GM12878 (cell line): ENCODE data around the gene PRLH. TPM values are rescaled to one million over a fixed set of nuclear protein-coding genes. Genes with fewer than 3 reads are reported as not detected.

Experiments
- ATAC-seq: fragments of 200-7000 bp; cut with Tn5 transposase; 3 replicates; pipeline ENCODE4 v1.9.1; 2020; ENCODE audit warnings: mild to moderate bottlenecking, moderate library complexity
- BruUV-seq: library from RNA; stranded (reverse); fragments of 400-500 nt; replicated peaks from 2 replicates; lab custom pipeline; 2021; lab: Mats Ljungman, UMichigan
- CTCF ChIA-PET: fragments of 300-600 bp; sonication (Branson Sonifier 250); formaldehyde crosslinking; extraction: SDS; loops from one replicate; lab custom pipeline; 2021; ENCODE audit warnings: inconsistent platforms; lab: Yijun Ruan, JAX
- POLR2A ChIA-PET: fragments of 350-600 bp; formaldehyde crosslinking; extraction: SDS; loops from one replicate; lab custom pipeline; 2021; ENCODE audit warnings: inconsistent platforms; lab: Charles Lee
- RAD21 ChIA-PET: fragments of 300-600 bp; sonication (Branson Sonifier 250); formaldehyde crosslinking; loops from one replicate; lab custom pipeline; 2023; ENCODE audit warnings: antibody characterized with exemption; ENCODE audit not compliant: unreplicated experiment; lab: Charles Lee
- SMC1A ChIA-PET: fragments of 300-600 bp; sonication (Branson Sonifier 250); formaldehyde crosslinking; loops from one replicate; lab custom pipeline; 2023; ENCODE audit not compliant: unreplicated experiment, uncharacterized antibody; lab: Charles Lee
- DNase-seq: peaks from one replicate; pipeline ENCODE4 v3.0.0-alpha.2; 2011; ENCODE audit warnings: low read depth, low spot score
- FAIRE-seq: peaks from 3 replicates; lab custom pipeline; 2011; peaks lifted over from hg19 to GRCh38; lab: Jason Lieb, UNC
- H2AFZ ChIP-seq: 2 replicates; pipeline ENCODE4 v1.6.0; 2011; ENCODE audit warnings: low read depth, low read length, control low read depth; ENCODE audit not compliant: control insufficient read depth
- H3K27ac ChIP-seq: 2 replicates; pipeline ENCODE4 v1.5.1; 2011; ENCODE audit warnings: control low read depth; ENCODE audit not compliant: control insufficient read depth, insufficient read depth
- H3K27me3 ChIP-seq, 2 experiments: replicated peaks in 1 of 2; 2 replicates each; pipeline versions ENCODE4 v1.6.0 to v1.6.1; 2011; ENCODE audit warnings: low read length in 1 of 2; ENCODE audit not compliant: control insufficient read depth in 2 of 2, insufficient read depth in 2 of 2
- H3K36me3 ChIP-seq, 2 experiments: 2 replicates each; pipeline ENCODE4 v1.5.1; 2011; ENCODE audit warnings: low read length in 1 of 2; ENCODE audit not compliant: control insufficient read depth in 2 of 2, insufficient read depth in 2 of 2
- H3K4me1 ChIP-seq: 2 replicates; pipeline ENCODE4 v1.6.1; 2011; ENCODE audit warnings: mild to moderate bottlenecking, low read length, moderate library complexity, mixed read lengths; ENCODE audit not compliant: control insufficient read depth, insufficient read depth
- H3K4me2 ChIP-seq: 2 replicates; pipeline ENCODE4 v1.6.0; 2011; ENCODE audit warnings: control low read depth; ENCODE audit not compliant: control insufficient read depth, insufficient read depth
- H3K4me3 ChIP-seq: fragments of 200-600 bp; sonication (generic); 2 replicates; pipeline ENCODE4 v1.5.1; 2016
- H3K79me2 ChIP-seq: 2 replicates; pipeline ENCODE4 v1.6.0; 2011; ENCODE audit warnings: low read length; ENCODE audit not compliant: control insufficient read depth, insufficient read depth
- H3K9ac ChIP-seq: 2 replicates; pipeline ENCODE4 v1.8.0; 2011; ENCODE audit warnings: low read length, control low read depth, mixed read lengths; ENCODE audit not compliant: control insufficient read depth, insufficient read depth
- H3K9me3 ChIP-seq: replicated peaks from 3 replicates; pipeline ENCODE4 v1.5.1; 2011; ENCODE audit warnings: mild to moderate bottlenecking, low read length; ENCODE audit not compliant: control insufficient read depth, insufficient read depth
- H4K20me1 ChIP-seq: 2 replicates; pipeline ENCODE4 v1.6.0; 2011; ENCODE audit not compliant: control insufficient read depth, insufficient read depth
- ASH2L ChIP-seq: fragments of 300-600, 200-600 bp; sonication (generic); IDR thresholded peaks from 2 replicates; pipeline ENCODE4 v1.6.1; 2017; ENCODE audit warnings: low read depth, mild to moderate bottlenecking, borderline replicate concordance
- BHLHE40 ChIP-seq, 2 experiments: fragments of 450-650 bp in 1 of 2; IDR thresholded peaks; 2 replicates each; pipeline ENCODE4 v1.6.1; 2011 to 2017; ENCODE audit warnings: low read depth in 2 of 2, borderline replicate concordance in 1 of 2, improper control_type of control experiment in 1 of 2, low read length in 1 of 2, mild to moderate bottlenecking in 1 of 2
- CBFB ChIP-seq: IDR thresholded peaks from 2 replicates; pipeline ENCODE4 v1.6.1; 2016; ENCODE audit warnings: antibody characterized with exemption, low read depth
- MTA3 ChIP-seq: IDR thresholded peaks from 2 replicates; pipeline ENCODE4 v1.6.1; 2012; ENCODE audit warnings: low read length, inconsistent platforms, borderline replicate concordance
- RELB ChIP-seq: fragments of 450-650 bp; IDR thresholded peaks from 2 replicates; pipeline ENCODE4 v1.6.1; 2017; ENCODE audit warnings: low read depth, mild to moderate bottlenecking, moderate library complexity
- SIX5 ChIP-seq: IDR thresholded peaks from 2 replicates; pipeline ENCODE4 v1.6.1; 2011; ENCODE audit warnings: mild to moderate bottlenecking, low read depth, low read length, moderate library complexity; ENCODE audit not compliant: severe bottlenecking
- SPI1 ChIP-seq: IDR thresholded peaks from 2 replicates; pipeline ENCODE4 v1.6.1; 2011; ENCODE audit warnings: low read depth, mild to moderate bottlenecking, low read length, moderate library complexity, borderline replicate concordance; ENCODE audit not compliant: insufficient read depth
- TCF12 ChIP-seq: IDR thresholded peaks from 2 replicates; pipeline ENCODE4 v1.6.1; 2011; ENCODE audit warnings: low read depth, mild to moderate bottlenecking, low read length
- WGBS: methylation state at CpG from one replicate; pipeline ENCODE4 v1.1.6; 2016; ENCODE audit warnings: low lambda C conversion rate; ENCODE audit not compliant: insufficient replicate concordance, insufficient coverage; ENCODE audit errors: missing lambda C conversion rate; 5-methylcytosine and 5-hydroxymethylcytosine counted together
- in situ Hi-C: fragments of 300-500 bp; cut with MboI; formaldehyde crosslinking; loops from 9 replicates; pipeline ENCODE4 v1.14.3; 2018; ENCODE audit warnings: mixed read lengths
- intact Hi-C: fragments of 100-400 bp; cut with micrococcal nuclease; formaldehyde crosslinking; loops from one replicate; pipeline ENCODE4 v1.14.2; 2022; ENCODE audit not compliant: unreplicated experiment
- polyA plus RNA-seq, 11 experiments: library from polyadenylated mRNA; depleted of rRNA in 4 of 11; unstranded in 6 of 11; stranded (reverse) in 5 of 11; fragments of >200 nt; fragmentation: Nextera tagmentation in 4 of 11; fragmentation: Illumina TruSeq in 1 of 11; extraction: Ambion mirVana in 4 of 11; extraction: Trizol in 1 of 11; gene quantifications; 1 replicate in 1 of 11; 2 replicates in 10 of 11; pipeline versions ENCODE4 v1.2.1 to v1.2.3, GENCODE V29; 2011 to 2016; ENCODE audit warnings: inconsistent platforms in 2 of 11, missing spikeins in 2 of 11, low read depth in 1 of 11
- total RNA-seq, 4 experiments: library from RNA; depleted of rRNA in 3 of 4; stranded (reverse); fragments of >200 nt in 3 of 4; fragmentation: Illumina TruSeq in 1 of 4; extraction: Trizol in 1 of 4; gene quantifications; 2 replicates each; pipeline versions ENCODE4 v1.2.1 to v1.2.3, GENCODE V29; 2013 to 2021
- TF ChIP-seq, protein P1 (sequence below): IDR thresholded peaks from 2 replicates; pipeline ENCODE4 v1.6.1; 2012; ENCODE audit warnings: low read depth, low read length, improper control_type of control experiment

Gene PRLH
- total and polyA plus RNA-seq, 10 of the 15 experiments (the other 5 are each of a cell fraction or from before 2014, with no cell fraction given) = not detected

DNA sequence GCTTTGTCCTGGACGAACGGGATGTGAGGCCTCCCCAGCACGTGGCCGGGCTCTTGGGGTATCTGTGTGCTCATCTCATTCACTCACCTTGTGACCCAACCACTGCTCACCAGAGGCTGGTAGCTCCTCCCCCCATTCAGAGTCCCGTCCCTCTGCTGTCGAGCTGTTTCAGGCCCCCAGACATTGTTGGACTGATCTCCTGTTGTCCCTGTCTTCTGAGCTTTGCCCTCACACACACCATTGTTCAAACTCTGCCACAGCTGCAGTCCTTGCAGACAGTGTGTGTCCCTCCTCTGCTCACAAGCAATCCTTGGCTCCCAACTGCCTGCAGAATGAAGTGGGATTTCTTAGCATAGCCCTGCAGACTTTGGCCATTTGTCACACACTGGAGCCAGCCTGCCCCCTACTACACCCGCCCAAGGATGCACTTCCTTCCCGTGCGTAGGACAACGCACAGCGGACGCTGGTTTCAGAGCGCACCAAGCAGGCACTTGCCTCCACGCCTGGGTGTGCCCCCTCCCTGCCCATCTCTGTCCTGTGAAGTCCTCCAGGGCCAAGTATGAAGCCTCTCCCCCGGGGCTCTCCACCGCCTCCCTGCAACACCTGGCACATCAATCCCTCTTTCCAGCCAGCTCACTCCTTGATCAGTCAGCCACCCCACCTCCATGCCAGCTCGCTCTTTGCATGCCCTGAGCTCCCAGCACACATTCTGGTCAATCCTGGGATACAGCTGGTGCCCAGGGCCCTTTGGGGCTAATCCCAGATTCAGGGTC, 16.5 kb upstream of the PRLH start:
- Histone ChIP-seq H3K36me3 (no peaks in the 10 kb centered on the region), H3K4me3 (no peak overlapping the region), H3K79me2 (no peaks in the 10 kb centered on the region), H3K9me3 (peaks cover 6% of the 10 kb centered on the region; the same call in 2 of the 3 replicates), H3K4me1 (no peaks in the 10 kb centered on the region), H4K20me1 (no peaks in the 10 kb centered on the region), H3K27me3 (peaks cover 0 to 1% of the 10 kb centered on the region in 2 experiments; a peak in 1 of 4 replicates), H3K9ac (no peak overlapping the region), H2AFZ (no peak overlapping the region), H3K4me2 (no peak overlapping the region), H3K27ac (no peak overlapping the region)
- ChIA-PET POLR2A (no interaction called here), CTCF (interaction anchor here (1.6 kb wide), 3 partner anchors 8 to 22 kb away, joined by 3 to 10 read pairs (median 6); no protein-coding TSS in a partner anchor), SMC1A (interaction anchor here (1.2 to 3.0 kb wide), 4 partner anchors 8 to 23 kb away, joined by 3 to 11 read pairs (median 6); no protein-coding TSS in a partner anchor), RAD21 (interaction anchor here (1.5 kb wide), 1 partner anchor 37 kb away, joined by 6 read pairs; no protein-coding TSS in a partner anchor)
- intact Hi-C loops (no loop called here), in situ Hi-C loops (no loop called here)
- DNase-seq (no peak), FAIRE-seq (no peak), ATAC-seq (no peak)
- WGBS = 47% methylated on average over 17 of the region's 17 CpGs
- no TSS peak for BruUV-seq
- TF ChIP-seq TCF12 (no peak), MTA3 (no peak), ASH2L (no peak)

DNA sequence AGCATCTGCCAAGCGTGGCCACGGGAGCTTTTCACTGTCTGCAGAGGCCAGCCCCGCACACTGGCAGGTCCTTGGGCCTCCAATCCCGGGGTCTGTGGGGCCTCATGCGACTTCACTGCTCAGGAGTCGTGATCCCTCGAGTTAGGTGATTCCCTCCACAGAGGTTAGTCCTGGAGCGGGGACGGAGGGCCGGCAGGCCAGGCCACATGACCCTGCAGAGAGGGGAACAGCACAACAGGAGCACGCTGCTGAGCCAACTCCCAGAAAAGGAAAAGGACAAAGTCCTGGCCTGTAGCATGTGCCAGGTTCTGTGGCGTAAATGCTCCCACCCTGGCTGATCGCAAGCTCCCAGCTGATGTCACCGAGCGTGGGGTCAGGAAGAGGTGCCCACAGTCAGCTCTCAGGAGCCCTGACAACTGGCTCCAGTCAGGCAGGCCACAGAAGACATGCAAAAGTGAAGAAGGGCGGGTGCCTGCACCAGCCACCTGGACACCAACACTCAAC, 15.3 kb upstream of the PRLH start:
- no peak for DNase-seq
- BruUV-seq = no TSS peak
- in situ Hi-C loops (no loop called here), intact Hi-C loops (no loop called here)
- Histone ChIP-seq H2AFZ (no peak overlapping the region), H3K79me2 (no peaks in the 10 kb centered on the region), H3K9ac (no peak overlapping the region), H4K20me1 (no peaks in the 10 kb centered on the region), H3K4me1 (no peaks in the 10 kb centered on the region), H3K27me3 (peaks cover 0 to 1% of the 10 kb centered on the region in 2 experiments; a peak in 1 of 4 replicates), H3K36me3 (no peaks in the 10 kb centered on the region), H3K4me2 (no peak overlapping the region), H3K9me3 (peaks cover 11% of the 10 kb centered on the region), H3K27ac (no peak overlapping the region), H3K4me3 (no peak overlapping the region)
- SMC1A ChIA-PET = interaction anchor here (1.0 to 3.0 kb wide), 3 partner anchors 11 to 21 kb away, joined by 3 to 11 read pairs (median 9); no protein-coding TSS in a partner anchor
- CTCF ChIA-PET = interaction anchor here (1.6 kb wide), 1 partner anchor 21 kb away, joined by 6 read pairs; no protein-coding TSS in a partner anchor
- POLR2A ChIA-PET = interaction anchor here (0.9 kb wide), 1 partner anchor 9 kb away, joined by 4 read pairs; no protein-coding TSS in a partner anchor
- ATAC-seq = no peak
- RAD21 ChIA-PET = no interaction called here
- WGBS = 41% methylated on average over 16 of the region's 16 CpGs
- no peak for FAIRE-seq
- TF ChIP-seq RELB = no peak
- TF ChIP-seq, protein P1, sequence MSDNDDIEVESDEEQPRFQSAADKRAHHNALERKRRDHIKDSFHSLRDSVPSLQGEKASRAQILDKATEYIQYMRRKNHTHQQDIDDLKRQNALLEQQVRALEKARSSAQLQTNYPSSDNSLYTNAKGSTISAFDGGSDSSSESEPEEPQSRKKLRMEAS = no peak
- TF ChIP-seq BHLHE40 (IDR thresholded peaks at IDR 0.05; ENCODE audit: borderline replicate concordance in 1 of 2, low read depth in 2 of 2, low read length in 1 of 2) = no peak
- no peak for TF ChIP-seq SIX5
- TF ChIP-seq SPI1 = no peak
- no peak for TF ChIP-seq CBFB
